Measurements from ENCODE around the gene SLC5A2. TPM values are rescaled to one million over a fixed set of nuclear protein-coding genes. Genes with fewer than 3 reads are reported as not detected.

Gene SLC5A2
- total RNA-seq, 1 donor from 2014 or later, result not detected

- Mint-ChIP-seq H3K4me3 (ENCODE audit: unreplicated experiment) (no peak overlapping the region), H3K27me3 (ENCODE audit: unreplicated experiment) (no peaks in the 10 kb centered on the region), H3K27ac (ENCODE audit: unreplicated experiment) (peak overlapping the region; percentile 31), H3K4me1 (ENCODE audit: unreplicated experiment) (peaks cover 35% of the 10 kb centered on the region), H3K9me3 (ENCODE audit: unreplicated experiment) (no peaks in the 10 kb centered on the region), H3K36me3 (ENCODE audit: unreplicated experiment) (peaks cover 26% of the 10 kb centered on the region)
- no peak for TF ChIP-seq CTCF (IDR thresholded peaks at IDR 0.05)
- no peak for DNase-seq (ENCODE audit: extremely low spot score, unreplicated experiment)
These were observed 8.7 kb upstream of the SLC5A2 start for GRCh38 chr16:31474173-31474714.

- Mint-ChIP-seq H3K9me3 (ENCODE audit: unreplicated experiment) (no peaks in the 10 kb centered on the region), H3K27ac (ENCODE audit: unreplicated experiment) (peak overlapping the region; percentile 31), H3K4me1 (ENCODE audit: unreplicated experiment) (peaks cover 35% of the 10 kb centered on the region), H3K27me3 (ENCODE audit: unreplicated experiment) (no peaks in the 10 kb centered on the region), H3K4me3 (ENCODE audit: unreplicated experiment) (no peak overlapping the region), H3K36me3 (ENCODE audit: unreplicated experiment) (peaks cover 26% of the 10 kb centered on the region)
- TF ChIP-seq CTCF (IDR thresholded peaks at IDR 0.05), result no peak
- DNase-seq (ENCODE audit: extremely low spot score, unreplicated experiment), result no peak
These were observed 7.9 kb upstream of the SLC5A2 start for GRCh38 chr16:31474773-31475738.

GRCh38 chr16:31475946-31476302 is 7.0 kb upstream of the SLC5A2 start:
- no peak for TF ChIP-seq CTCF (IDR thresholded peaks at IDR 0.05)
- Mint-ChIP-seq H3K27ac (ENCODE audit: unreplicated experiment) (no peak overlapping the region), H3K9me3 (ENCODE audit: unreplicated experiment) (no peaks in the 10 kb centered on the region), H3K4me3 (ENCODE audit: unreplicated experiment) (no peak overlapping the region), H3K27me3 (ENCODE audit: unreplicated experiment) (no peaks in the 10 kb centered on the region), H3K4me1 (ENCODE audit: unreplicated experiment) (peaks cover 34% of the 10 kb centered on the region), H3K36me3 (ENCODE audit: unreplicated experiment) (peaks cover 26% of the 10 kb centered on the region)
- no peak for DNase-seq (ENCODE audit: extremely low spot score, unreplicated experiment)

GRCh38 chr16:31476303-31477219 is 6.4 kb upstream of the SLC5A2 start:
- TF ChIP-seq CTCF (IDR thresholded peaks at IDR 0.05), result no peak
- Mint-ChIP-seq H3K4me1 (ENCODE audit: unreplicated experiment) (peaks cover 29% of the 10 kb centered on the region), H3K27me3 (ENCODE audit: unreplicated experiment) (no peaks in the 10 kb centered on the region), H3K4me3 (ENCODE audit: unreplicated experiment) (no peak overlapping the region), H3K36me3 (ENCODE audit: unreplicated experiment) (peaks cover 26% of the 10 kb centered on the region), H3K9me3 (ENCODE audit: unreplicated experiment) (no peaks in the 10 kb centered on the region), H3K27ac (ENCODE audit: unreplicated experiment) (no peak overlapping the region)
- no peak for DNase-seq (ENCODE audit: extremely low spot score, unreplicated experiment)

Measured in osteocyte (in vitro differentiated cells).